Karpas-422 (cell line): ENCODE measurements around the gene AGAP1. TPM values are rescaled to one million over a fixed set of nuclear protein-coding genes. Genes with fewer than 3 reads are reported as not detected.

ENCODE experiments used
- DNase-seq: peaks from one replicate; pipeline ENCODE4 v3.0.0-alpha.2; 2015
- H2AFZ ChIP-seq: fragments of 200-600 bp; sonication (generic); 2 replicates; pipeline ENCODE4 v1.6.1; 2014; ENCODE audit warnings: antibody characterized with exemption, low read length, mixed read lengths
- H3K27ac ChIP-seq: fragments of 200-600 bp; sonication (generic); 2 replicates; pipeline ENCODE4 v1.5.1; 2014; ENCODE audit warnings: mild to moderate bottlenecking, low read length, moderate library complexity
- H3K27me3 ChIP-seq: fragments of 200-600 bp; sonication (generic); 2 replicates; pipeline ENCODE4 v1.6.1; 2014; ENCODE audit warnings: low read length, mixed read lengths
- H3K36me3 ChIP-seq: fragments of 200-600 bp; sonication (generic); 2 replicates; pipeline ENCODE4 v1.6.1; 2014; ENCODE audit warnings: low read length, mixed read lengths; ENCODE audit not compliant: insufficient read depth
- H3K4me1 ChIP-seq: fragments of 200-600 bp; sonication (generic); 2 replicates; pipeline ENCODE4 v1.6.1; 2014; ENCODE audit warnings: mild to moderate bottlenecking, low read length, mixed read lengths
- H3K4me2 ChIP-seq: fragments of 200-600 bp; sonication (generic); 2 replicates; pipeline ENCODE4 v1.6.1; 2014; ENCODE audit warnings: low read length, low read depth, mild to moderate bottlenecking; ENCODE audit not compliant: poor library complexity, severe bottlenecking
- H3K4me3 ChIP-seq: fragments of 200-600 bp; sonication (generic); 2 replicates; pipeline ENCODE4 v1.5.1; 2014; ENCODE audit warnings: mild to moderate bottlenecking, antibody characterized with exemption, low read length, mixed read lengths
- H3K79me2 ChIP-seq: fragments of 200-600 bp; sonication (generic); 2 replicates; pipeline ENCODE4 v1.6.1; 2014; ENCODE audit warnings: mild to moderate bottlenecking, low read length, mixed read lengths
- H3K9ac ChIP-seq: fragments of 200-600 bp; sonication (generic); 2 replicates; pipeline ENCODE4 v1.6.0; 2014; ENCODE audit warnings: low read length
- H3K9me2 ChIP-seq: fragments of 200-600 bp; sonication (generic), shearing (Covaris generic); replicated peaks from 2 replicates; pipeline ENCODE4 v1.6.0; 2014; ENCODE audit warnings: mild to moderate bottlenecking, low read length, moderate library complexity; ENCODE audit not compliant: insufficient read depth
- H3K9me3 ChIP-seq: fragments of 300-700, 200-600 bp; sonication (generic); 2 replicates; pipeline ENCODE4 v1.6.1; 2014; ENCODE audit warnings: low read length, mixed read lengths
- H4K20me1 ChIP-seq: fragments of 200-600 bp; sonication (generic); 2 replicates; pipeline ENCODE4 v1.6.1; 2014; ENCODE audit warnings: mild to moderate bottlenecking, antibody characterized with exemption, low read length, low read depth; ENCODE audit not compliant: insufficient read depth
- total RNA-seq: library from RNA; depleted of rRNA; stranded (reverse); fragments of >200 nt; shearing (Covaris generic); gene quantifications from 2 replicates; pipeline ENCODE4 v1.2.3, GENCODE V29; 2014; ENCODE audit warnings: low replicate concordance

The AGAP1 gene
- total RNA-seq, 1 experiment from 2014 or later: not detected

GRCh38 chr2:235595422-235596010, 101.7 kb downstream of the AGAP1 start:
- Histone ChIP-seq H4K20me1 (no peaks in the 10 kb centered on the region), H3K9me3 (no peaks in the 10 kb centered on the region), H3K79me2 (no peaks in the 10 kb centered on the region), H3K9me2 (no peaks in the 10 kb centered on the region), H2AFZ (no peak overlapping the region), H3K4me2 (no peak overlapping the region), H3K36me3 (no peaks in the 10 kb centered on the region), H3K4me1 (no peaks in the 10 kb centered on the region), H3K4me3 (no peak overlapping the region), H3K27me3 (no peaks in the 10 kb centered on the region), H3K27ac (no peak overlapping the region), H3K9ac (no peak overlapping the region)
- DNase-seq: peak; percentile 83

- no peaks in the 10 kb centered on the region for H3K36me3 ChIP-seq
- no peaks in the 10 kb centered on the region for H3K9me3 ChIP-seq
- no peak overlapping the region for H2AFZ ChIP-seq
- no peak overlapping the region for H3K27ac ChIP-seq
- no peak overlapping the region for H3K4me3 ChIP-seq
- H3K4me1 ChIP-seq: no peaks in the 10 kb centered on the region
- no peaks in the 10 kb centered on the region for H3K9me2 ChIP-seq
- H3K27me3 ChIP-seq: no peaks in the 10 kb centered on the region
- DNase-seq: no peak
- no peak overlapping the region for H3K4me2 ChIP-seq
- no peaks in the 10 kb centered on the region for H3K79me2 ChIP-seq
- no peak overlapping the region for H3K9ac ChIP-seq
- no peaks in the 10 kb centered on the region for H4K20me1 ChIP-seq
Observed at GRCh38 chr2:235596272-235596671, 102.4 kb downstream of the AGAP1 start.

- Histone ChIP-seq H3K9me3 (no peaks in the 10 kb centered on the region), H2AFZ (no peak overlapping the region), H3K27me3 (no peaks in the 10 kb centered on the region), H3K79me2 (no peaks in the 10 kb centered on the region), H3K27ac (no peak overlapping the region), H3K9me2 (no peaks in the 10 kb centered on the region), H3K4me1 (no peaks in the 10 kb centered on the region), H4K20me1 (no peaks in the 10 kb centered on the region), H3K36me3 (no peaks in the 10 kb centered on the region), H3K9ac (no peak overlapping the region), H3K4me3 (no peak overlapping the region), H3K4me2 (no peak overlapping the region)
- no peak for DNase-seq
Observed at GRCh38 chr2:235597081-235597615, 103.3 kb downstream of the AGAP1 start.

GRCh38 chr2:235598026-235598425, 104.2 kb downstream of the AGAP1 start:
- Histone ChIP-seq H2AFZ (no peak overlapping the region), H3K4me1 (no peaks in the 10 kb centered on the region), H3K27ac (no peak overlapping the region), H3K36me3 (no peaks in the 10 kb centered on the region), H3K4me2 (no peak overlapping the region), H3K27me3 (no peaks in the 10 kb centered on the region), H4K20me1 (no peaks in the 10 kb centered on the region), H3K9me3 (no peaks in the 10 kb centered on the region), H3K9me2 (no peaks in the 10 kb centered on the region), H3K9ac (no peak overlapping the region), H3K4me3 (no peak overlapping the region), H3K79me2 (no peaks in the 10 kb centered on the region)
- no peak for DNase-seq

- Histone ChIP-seq H3K4me2 (no peak overlapping the region), H3K4me3 (no peak overlapping the region), H4K20me1 (no peaks in the 10 kb centered on the region), H3K9me2 (no peaks in the 10 kb centered on the region), H3K27ac (no peak overlapping the region), H3K27me3 (no peaks in the 10 kb centered on the region), H3K79me2 (no peaks in the 10 kb centered on the region), H3K36me3 (no peaks in the 10 kb centered on the region), H2AFZ (no peak overlapping the region), H3K9ac (no peak overlapping the region), H3K9me3 (no peaks in the 10 kb centered on the region), H3K4me1 (no peaks in the 10 kb centered on the region)
- DNase-seq: no peak
Observed at GRCh38 chr2:235598532-235599531, 105.0 kb downstream of the AGAP1 start.

GRCh38 chr2:235599596-235600338, 105.9 kb downstream of the AGAP1 start:
- no peaks in the 10 kb centered on the region for H3K27me3 ChIP-seq
- no peaks in the 10 kb centered on the region for H3K4me1 ChIP-seq
- H3K9me3 ChIP-seq: no peaks in the 10 kb centered on the region
- no peaks in the 10 kb centered on the region for H3K9me2 ChIP-seq
- no peak overlapping the region for H3K4me3 ChIP-seq
- H3K4me2 ChIP-seq: no peak overlapping the region
- H4K20me1 ChIP-seq: no peaks in the 10 kb centered on the region
- H2AFZ ChIP-seq: no peak overlapping the region
- no peak overlapping the region for H3K27ac ChIP-seq
- H3K79me2 ChIP-seq: no peaks in the 10 kb centered on the region
- H3K9ac ChIP-seq: no peak overlapping the region
- H3K36me3 ChIP-seq: no peaks in the 10 kb centered on the region
- DNase-seq: no peak

- no peak for DNase-seq
- Histone ChIP-seq H3K9me2 (no peaks in the 10 kb centered on the region), H3K4me1 (no peaks in the 10 kb centered on the region), H4K20me1 (no peaks in the 10 kb centered on the region), H3K36me3 (no peaks in the 10 kb centered on the region), H3K4me2 (no peak overlapping the region), H3K9ac (no peak overlapping the region), H3K27me3 (no peaks in the 10 kb centered on the region), H2AFZ (no peak overlapping the region), H3K4me3 (no peak overlapping the region), H3K27ac (no peak overlapping the region), H3K9me3 (no peaks in the 10 kb centered on the region), H3K79me2 (no peaks in the 10 kb centered on the region)
Observed at GRCh38 chr2:235600406-235600805, 106.6 kb downstream of the AGAP1 start.

GRCh38 chr2:235600926-235601325, 107.1 kb downstream of the AGAP1 start:
- Histone ChIP-seq H3K4me2 (no peak overlapping the region), H3K36me3 (no peaks in the 10 kb centered on the region), H3K79me2 (no peaks in the 10 kb centered on the region), H3K27ac (no peak overlapping the region), H3K9me3 (no peaks in the 10 kb centered on the region), H3K27me3 (no peaks in the 10 kb centered on the region), H3K4me3 (no peak overlapping the region), H2AFZ (no peak overlapping the region), H3K4me1 (no peaks in the 10 kb centered on the region), H3K9ac (no peak overlapping the region), H4K20me1 (no peaks in the 10 kb centered on the region), H3K9me2 (no peaks in the 10 kb centered on the region)
- no peak for DNase-seq
